HG02571 (cell line): ENCODE measurements around the gene HINFP.

Experiments used
- ATAC-seq: cut with Tn5 transposase; IDR thresholded peaks from one replicate; pipeline ENCODE4 v1.9.1; 2021; ENCODE audit warnings: mild to moderate bottlenecking, moderate library complexity; ENCODE audit not compliant: unreplicated experiment

HINFP gene, protein sequence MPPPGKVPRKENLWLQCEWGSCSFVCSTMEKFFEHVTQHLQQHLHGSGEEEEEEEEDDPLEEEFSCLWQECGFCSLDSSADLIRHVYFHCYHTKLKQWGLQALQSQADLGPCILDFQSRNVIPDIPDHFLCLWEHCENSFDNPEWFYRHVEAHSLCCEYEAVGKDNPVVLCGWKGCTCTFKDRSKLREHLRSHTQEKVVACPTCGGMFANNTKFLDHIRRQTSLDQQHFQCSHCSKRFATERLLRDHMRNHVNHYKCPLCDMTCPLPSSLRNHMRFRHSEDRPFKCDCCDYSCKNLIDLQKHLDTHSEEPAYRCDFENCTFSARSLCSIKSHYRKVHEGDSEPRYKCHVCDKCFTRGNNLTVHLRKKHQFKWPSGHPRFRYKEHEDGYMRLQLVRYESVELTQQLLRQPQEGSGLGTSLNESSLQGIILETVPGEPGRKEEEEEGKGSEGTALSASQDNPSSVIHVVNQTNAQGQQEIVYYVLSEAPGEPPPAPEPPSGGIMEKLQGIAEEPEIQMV

DNA sequence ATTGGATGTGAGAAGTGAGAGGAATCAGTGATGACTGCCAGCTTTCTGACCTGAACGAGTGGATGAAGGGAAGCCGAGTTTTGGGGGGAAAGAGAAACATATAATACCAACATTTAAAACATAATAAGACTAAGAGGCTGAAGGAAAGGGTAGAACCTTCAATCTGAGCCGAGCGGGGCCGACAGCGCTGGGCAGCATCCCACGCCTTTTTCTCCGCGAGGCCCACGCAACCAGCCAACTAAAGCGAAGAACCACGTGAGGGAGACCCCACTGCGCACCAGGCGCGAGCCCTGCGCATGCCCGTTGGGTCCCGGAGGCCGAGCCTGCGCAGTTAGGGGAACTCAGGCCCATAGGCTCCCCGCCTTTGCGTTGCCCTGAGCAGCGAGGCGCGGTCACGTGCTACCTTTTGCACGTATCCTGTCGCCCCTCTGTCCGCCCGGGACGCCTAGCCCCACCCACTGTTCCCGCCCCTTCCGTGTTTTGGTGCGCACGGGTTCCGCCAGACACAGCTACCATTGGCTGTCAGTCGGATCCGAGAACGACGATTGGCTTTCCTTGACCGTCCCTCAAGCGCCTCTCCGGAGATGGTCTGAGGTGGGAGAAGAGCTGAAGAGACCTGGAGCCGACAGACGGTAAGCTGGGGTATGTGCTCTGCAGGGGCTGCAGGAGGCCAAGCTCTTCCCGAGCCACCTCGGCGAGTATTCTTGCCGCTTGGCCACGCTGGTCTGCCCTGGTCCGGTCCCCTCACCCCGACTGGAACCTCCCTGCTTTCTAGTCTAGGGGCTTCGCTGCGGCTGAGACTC, at the start of gene HINFP:
TSS of gene HINFP (plus strand) at position 573 of the 803 bp plus-strand sequence. CDS start 5,365 bp downstream, outside the sequence.
- ATAC-seq, result peak; percentile 94

DNA sequence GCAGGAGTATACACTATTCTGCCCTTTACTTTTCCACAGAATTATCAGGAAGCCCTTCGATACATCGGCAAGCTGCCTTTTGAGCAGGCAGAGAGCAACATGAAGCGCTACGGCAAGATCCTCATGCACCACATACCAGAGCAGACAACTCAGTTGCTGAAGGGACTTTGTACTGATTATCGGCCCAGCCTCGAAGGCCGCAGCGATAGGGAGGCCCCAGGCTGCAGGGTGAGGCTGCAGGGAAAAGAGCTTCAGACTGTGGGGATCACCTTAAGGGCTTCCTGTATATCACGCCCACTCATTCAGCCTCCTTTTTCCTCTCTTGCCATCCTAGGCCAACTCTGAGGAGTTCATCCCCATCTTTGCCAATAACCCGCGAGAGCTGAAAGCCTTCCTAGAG, 43.5 kb upstream of the HINFP start:
- ATAC-seq, result no peak

DNA sequence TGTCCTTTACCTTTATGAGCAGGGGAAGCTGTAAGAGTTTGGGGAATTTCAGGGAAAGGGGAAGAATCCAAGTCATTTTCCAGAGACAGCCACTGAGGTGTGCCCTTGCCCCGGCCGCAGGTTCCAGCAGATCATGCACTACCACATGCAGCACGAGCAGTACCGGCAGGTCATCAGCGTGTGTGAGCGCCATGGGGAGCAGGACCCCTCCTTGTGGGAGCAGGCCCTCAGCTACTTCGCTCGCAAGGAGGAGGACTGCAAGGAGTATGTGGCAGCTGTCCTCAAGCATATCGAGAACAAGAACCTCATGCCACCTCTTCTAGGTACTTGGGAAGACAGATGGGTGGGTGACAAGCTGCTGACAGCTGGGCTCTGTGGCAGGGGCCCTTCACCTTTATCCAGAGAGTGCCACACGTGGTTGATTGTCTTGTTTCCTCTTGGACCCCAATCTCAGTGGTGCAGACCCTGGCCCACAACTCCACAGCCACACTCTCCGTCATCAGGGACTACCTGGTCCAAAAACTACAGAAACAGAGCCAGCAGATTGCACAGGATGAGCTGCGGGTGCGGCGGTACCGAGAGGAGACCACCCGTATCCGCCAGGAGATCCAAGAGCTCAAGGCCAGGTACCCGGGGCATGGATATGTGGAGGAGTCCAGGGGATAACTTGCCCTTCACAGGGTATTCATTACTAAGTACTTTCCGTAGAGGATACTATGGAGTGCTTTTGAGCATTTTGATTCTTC, 42.5 kb upstream of the HINFP start:
- no peak for ATAC-seq

DNA sequence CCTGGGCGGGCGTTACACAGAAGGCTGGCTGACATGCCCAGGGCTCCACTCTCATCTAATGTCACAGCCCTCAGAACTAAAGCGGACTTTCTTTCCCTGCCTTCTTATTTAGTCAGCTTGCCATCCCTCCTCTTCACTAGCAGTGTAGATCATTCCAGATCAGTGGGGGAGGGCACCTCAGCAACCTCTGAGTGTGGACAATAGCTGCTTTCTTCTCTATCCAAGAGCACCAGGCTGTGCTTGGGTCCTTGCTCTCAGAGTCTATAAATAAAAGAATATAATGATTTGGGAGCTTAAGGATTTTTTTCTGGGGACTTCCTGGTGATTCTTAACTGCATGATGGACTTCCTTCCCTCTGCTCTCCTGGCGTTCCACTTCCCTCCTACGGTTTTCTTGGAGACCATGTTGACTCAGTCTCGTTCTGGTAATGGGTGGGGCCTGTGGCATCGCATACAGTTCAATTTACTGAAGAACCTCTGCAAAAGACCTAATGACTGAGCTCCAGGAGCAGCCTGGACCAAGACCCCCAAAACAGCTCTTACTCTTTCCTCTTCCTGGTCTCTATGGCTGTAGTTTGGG, 39.6 kb upstream of the HINFP start:
- ATAC-seq, result no peak

DNA sequence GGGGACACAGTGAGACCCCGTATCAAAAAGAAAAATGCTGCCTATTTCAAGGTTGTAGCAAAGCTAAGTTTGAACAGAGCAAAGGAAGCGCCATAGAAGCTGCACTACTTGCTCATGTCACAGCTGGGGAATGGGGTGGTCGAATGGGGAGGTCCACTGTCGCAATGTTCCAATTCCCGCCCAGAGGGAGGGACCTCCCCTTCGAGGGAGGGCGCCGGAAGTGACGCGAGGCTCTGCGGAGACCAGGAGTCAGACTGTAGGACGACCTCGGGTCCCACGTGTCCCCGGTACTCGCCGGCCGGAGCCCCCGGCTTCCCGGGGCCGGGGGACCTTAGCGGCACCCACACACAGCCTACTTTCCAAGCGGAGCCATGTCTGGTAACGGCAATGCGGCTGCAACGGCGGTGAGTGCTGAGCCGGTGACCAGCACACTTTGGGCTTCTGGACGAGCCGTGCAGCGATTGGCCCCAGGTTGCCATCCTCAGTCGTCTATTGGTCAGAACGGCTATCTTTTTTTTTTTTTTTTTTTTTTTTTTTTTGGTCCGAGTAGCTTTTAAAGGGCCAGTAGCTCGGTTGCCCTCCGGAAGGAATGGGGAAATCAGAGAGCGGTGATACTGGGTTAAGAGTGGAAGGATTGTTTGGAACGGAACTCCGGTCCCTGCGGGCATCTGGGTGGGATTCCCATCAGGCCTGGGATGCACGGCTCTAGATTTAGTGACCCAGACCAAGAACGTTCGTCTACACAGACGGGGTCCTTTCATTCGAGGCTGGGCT, 36.5 kb upstream of the HINFP start, which contains the start of gene HMBS:
TSS of gene HMBS (plus strand) at position 219 of the 774 bp plus-strand sequence. CDS start at position 372, 153 bp downstream.
- peak; percentile 88 for ATAC-seq

DNA sequence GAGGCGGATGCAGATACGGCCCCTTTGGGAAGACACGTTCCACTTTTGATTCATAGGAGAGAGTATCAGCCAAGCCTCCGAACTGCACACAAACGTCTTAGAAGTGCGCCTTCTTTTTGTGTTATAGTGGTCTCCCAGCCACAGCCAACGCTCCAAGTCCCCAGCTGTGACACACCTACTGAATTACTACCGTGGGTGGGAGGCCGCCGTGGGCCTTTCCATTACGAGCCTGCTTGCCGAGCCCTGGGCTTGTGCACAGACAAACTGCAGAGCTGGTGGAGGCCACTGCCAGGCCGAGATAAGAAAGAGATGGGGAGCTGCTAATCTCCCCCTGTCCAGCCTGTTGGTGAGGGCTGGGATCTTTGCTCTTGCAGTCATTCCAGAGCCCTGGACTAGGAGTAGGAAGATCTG, 35.9 kb upstream of the HINFP start:
- peak; percentile 2 for ATAC-seq

DNA sequence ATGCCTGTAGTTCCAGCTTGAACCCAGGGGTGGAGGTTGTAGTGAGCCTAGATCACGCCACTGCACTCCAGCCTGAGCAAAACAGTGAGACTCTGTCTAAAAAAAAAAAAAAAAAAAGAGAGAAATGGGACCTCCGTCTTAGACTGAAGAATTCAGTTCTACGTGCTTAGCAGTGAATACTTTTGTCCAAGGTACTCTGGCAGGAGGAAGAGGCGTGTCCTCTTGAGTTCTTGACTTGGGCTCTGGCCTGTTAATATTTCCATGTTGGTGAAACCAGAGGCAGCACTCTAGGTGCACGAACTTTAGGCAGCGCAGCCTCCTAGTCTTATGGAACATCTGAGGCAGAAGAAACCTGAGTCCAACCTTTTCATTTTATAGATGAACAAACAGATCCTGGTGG, 34.3 kb upstream of the HINFP start:
- ATAC-seq, result no peak

DNA sequence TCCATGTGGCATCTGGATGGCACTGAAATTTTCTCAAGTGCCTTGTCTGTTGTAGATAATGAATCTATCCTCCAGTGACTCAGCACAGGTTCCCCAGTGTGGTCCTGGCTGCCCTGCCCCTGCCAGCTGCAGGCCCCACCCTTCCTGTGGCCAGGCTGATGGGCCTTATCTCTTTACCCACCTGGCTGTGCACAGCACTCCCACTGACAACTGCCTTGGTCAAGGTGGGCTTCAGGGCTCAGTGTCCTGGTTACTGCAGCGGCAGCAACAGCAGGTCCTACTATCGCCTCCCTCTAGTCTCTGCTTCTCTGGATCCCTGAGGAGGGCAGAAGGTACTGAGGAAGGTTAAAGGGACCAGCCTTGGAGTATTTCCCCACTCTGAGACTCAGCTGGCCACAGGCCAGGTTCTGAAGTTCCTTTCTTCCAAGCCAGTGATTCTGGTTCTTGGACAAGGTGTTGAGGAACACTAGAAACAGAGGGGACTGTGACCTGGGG, 33.6 kb upstream of the HINFP start:
- no peak for ATAC-seq

DNA sequence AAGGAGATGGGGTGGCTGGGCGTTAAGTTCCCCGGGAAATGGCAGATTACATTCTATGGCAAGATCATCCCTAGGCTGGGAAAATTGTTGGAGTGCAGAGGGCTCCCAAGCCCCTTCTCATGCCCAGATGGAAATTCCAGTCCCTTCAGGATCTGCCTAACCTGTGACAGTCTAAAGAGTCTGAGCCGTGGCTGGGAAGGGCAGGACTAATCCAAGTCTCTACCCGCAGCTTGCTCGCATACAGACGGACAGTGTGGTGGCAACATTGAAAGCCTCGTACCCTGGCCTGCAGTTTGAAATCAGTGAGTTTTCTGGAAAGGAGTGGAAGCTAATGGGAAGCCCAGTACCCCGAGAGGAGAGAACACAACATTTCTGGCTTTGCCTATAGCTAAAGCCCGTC, 33.0 kb upstream of the HINFP start:
- no peak for ATAC-seq

DNA sequence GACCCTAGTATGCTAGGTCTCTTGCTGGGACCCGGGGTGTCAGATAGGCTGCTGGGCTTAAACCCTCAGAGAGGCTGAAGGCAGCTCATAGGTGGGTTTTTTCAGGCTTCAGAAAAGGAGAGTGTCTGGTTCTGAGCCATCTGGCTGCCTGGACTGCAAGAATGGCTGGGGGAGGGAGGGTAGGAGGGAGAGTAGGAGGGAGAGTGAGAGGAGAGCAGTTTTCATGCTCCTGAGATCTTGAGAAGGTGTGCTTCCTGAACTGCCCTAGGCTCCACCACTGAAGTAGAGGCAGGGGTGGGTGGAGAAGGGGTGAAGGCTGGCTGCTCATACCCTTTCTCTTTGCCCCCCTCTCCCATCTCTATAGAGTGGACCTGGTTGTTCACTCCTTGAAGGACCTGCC, 32.1 kb upstream of the HINFP start:
- ATAC-seq, result no peak

DNA sequence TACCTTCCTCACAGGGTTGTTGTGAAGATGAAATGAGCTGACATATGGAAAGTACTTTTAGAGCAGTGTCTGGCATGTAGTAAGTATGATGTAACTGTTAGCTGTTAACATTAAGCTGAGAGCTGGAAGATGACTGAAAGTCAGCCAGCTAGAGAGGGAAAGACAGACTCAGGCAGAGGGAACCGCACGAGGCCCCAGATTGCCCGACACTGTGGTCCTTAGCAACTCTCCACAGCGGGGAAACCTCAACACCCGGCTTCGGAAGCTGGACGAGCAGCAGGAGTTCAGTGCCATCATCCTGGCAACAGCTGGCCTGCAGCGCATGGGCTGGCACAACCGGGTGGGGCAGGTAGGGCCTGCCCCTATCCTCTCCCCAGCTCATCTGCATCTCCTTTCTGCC, 30.2 kb upstream of the HINFP start:
- no peak for ATAC-seq

DNA sequence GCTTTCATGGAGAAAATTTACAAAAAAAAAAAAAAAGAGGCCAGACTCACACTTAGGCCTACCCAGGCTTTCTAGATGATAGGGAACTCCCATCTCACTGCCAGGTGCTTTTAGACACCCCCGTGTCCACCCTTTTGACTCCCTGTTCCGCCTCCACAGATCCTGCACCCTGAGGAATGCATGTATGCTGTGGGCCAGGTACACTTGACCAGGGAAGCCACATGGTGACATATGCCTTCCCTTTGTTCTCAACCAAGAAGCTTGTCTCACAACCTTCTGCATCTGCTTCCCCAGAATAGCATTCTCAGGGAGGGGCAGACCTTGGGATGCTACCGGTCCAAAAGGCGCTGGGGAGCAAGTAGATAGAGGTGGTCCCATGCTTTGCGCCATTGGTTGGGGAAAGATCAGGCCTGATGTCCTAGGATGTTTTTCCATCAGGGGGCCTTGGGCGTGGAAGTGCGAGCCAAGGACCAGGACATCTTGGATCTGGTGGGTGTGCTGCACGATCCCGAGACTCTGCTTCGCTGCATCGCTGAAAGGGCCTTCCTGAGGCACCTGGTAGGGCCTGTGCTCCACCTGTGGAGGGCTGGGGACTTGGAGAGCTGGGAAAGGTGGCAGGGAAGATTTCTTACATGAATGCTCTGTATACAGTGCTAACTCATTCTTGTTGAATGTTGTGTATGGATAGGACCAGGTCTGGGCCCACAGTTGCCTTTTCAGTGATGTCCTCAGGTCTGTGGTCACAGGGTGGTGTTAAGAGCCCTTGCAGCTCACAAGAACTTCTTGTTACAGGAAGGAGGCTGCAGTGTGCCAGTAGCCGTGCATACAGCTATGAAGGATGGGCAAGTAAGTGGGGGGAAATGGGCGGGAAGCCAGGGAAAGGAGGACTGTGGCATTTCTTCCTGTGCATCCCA, 29.2 kb upstream of the HINFP start:
- ATAC-seq, result no peak

DNA sequence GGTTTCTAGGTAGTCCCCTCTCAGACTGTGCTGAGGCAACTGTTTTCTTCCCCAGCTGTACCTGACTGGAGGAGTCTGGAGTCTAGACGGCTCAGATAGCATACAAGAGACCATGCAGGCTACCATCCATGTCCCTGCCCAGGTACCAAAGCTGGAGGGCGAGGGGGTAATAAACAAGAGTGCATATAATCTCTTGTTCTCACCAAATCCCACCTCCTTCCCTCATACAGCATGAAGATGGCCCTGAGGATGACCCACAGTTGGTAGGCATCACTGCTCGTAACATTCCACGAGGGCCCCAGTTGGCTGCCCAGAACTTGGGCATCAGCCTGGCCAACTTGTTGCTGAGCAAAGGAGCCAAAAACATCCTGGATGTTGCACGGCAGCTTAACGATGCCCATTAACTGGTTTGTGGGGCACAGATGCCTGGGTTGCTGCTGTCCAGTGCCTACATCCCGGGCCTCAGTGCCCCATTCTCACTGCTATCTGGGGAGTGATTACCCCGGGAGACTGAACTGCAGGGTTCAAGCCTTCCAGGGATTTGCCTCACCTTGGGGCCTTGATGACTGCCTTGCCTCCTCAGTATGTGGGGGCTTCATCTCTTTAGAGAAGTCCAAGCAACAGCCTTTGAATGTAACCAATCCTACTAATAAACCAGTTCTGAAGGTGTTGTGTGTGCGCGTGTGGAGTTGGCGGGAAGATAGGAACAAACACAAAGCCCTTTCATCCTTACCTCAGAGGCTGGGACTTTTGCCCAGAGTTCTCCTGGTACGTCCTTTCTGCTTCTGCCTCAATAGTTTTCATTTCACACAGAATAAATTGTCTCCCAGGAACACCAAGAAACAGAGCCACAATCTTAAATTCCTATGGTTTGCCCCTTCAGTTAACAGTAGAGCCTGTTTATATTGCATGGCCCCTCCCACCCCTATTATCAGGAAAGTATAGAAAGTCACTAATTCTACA, 28.2 kb upstream of the HINFP start:
- no peak for ATAC-seq

DNA sequence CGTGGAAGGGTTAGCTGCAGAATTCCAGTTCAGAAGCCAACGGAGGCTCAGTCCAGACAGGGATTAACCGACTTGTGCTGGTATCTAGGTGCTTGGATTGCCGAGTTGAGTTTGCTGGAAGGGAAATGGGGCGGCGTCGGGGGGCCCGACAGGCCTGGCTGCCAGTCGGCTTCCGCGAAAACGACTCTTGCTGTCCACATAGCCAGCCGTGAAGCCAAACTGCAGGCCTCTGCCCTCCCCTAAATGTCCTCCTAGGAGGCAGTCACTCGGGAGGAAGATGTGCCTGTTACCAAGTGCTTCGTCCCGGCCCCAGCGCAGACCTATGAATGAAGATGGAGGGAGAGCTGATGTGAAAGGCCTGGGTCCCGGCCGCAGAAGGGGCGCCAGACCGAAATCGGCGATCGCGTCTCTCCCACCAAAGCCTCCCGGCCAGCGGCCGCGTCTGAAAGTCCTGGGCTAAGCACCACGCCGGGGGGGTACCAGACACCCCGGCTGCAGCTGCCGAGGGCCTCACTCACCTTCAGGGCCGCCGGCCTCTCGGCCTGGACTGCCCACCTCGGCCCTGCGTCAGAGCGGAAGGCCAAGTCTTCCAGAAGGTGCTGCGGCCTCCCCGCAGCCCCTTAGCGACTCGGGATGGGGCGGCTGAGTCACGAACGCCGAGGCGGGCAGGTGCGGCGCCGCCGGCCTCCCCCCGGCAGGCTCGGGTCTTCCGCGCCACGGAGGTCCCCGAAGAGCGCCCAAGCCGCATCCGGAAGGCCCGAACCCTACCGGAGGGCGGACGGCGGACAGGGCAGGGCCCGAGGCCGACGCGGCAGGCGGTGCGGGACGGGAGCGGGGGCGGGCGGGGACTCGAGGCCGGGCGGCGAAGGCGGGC, 27.2 kb upstream of the HINFP start:
- no peak for ATAC-seq

DNA sequence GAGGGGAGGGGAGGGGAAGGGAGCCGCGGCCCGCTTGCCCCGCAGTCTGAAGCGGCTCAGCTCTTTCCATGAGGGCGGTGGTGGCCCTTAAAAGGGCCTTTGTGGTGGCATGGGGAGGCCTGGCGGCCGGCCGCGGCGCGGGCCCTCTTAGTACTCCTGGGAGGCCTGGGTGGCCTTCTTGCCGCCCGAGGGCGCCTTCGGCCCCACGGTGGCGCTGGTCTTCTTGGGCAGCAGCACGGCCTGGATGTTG, 26.6 kb upstream of the HINFP start:
- ATAC-seq, result peak; percentile 44

DNA sequence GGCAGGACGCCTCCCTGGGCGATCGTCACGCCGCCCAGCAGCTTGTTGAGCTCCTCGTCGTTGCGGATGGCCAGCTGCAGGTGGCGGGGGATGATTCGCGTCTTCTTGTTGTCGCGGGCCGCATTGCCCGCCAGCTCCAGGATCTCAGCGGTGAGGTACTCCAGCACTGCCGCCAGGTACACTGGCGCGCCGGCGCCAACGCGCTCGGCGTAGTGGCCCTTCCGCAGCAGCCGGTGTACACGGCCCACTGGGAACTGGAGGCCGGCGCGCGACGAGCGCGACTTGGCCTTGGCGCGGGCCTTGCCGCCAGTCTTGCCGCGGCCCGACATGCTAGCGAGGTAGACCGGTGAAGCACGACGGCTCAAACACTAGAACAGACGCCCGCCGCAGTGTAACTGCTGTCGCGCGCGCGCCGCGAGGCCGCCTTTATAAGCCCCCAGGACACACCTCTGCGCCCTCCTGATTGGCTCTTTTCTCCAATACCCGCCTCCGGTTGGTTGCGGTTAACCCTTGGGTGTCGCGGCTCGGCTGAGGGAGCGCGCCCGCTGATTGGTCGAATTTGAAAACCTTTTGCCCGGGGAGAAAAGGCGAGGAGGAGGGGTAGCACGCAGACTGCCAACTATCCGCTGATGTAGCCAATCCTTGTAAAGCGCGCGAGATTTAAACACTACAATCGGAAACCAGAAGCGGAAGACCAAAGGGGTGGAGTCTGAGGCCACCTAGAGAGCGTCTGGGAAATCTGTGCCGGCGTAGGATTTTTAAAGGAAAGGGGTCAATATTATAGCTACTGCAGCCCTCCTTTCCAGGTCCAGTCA, 26.1 kb upstream of the HINFP start:
- peak; percentile 78 for ATAC-seq
